Neural crest cell (in vitro differentiated cells): ENCODE data around the gene PVALEF. TPM values are rescaled to one million over a fixed set of nuclear protein-coding genes. Genes with fewer than 3 reads are reported as not detected.

Source experiments
- DNase-seq: peaks from one replicate; pipeline ENCODE4 v3.0.0; 2021; ENCODE audit warnings: low read depth, mixed read lengths, low spot score
- H3K27ac Mint-ChIP-seq: one replicate; pipeline ENCODE4 v1.8.0; 2021; ENCODE audit warnings: mild to moderate bottlenecking, mixed read lengths; ENCODE audit not compliant: unreplicated experiment
- H3K27me3 Mint-ChIP-seq: 2 replicates; pipeline ENCODE4 v1.8.0; 2021; ENCODE audit warnings: low read depth, mild to moderate bottlenecking, mixed read lengths
- H3K36me3 Mint-ChIP-seq: 2 replicates; pipeline ENCODE4 v1.8.0; 2021; ENCODE audit warnings: low read depth, mild to moderate bottlenecking, mixed read lengths
- H3K4me1 Mint-ChIP-seq: 2 replicates; pipeline ENCODE4 v1.8.0; 2021; ENCODE audit warnings: mixed read lengths
- H3K4me3 Mint-ChIP-seq: one replicate; pipeline ENCODE4 v1.8.0; 2021; ENCODE audit warnings: mild to moderate bottlenecking, mixed read lengths
- H3K9me3 Mint-ChIP-seq: 2 replicates; pipeline ENCODE4 v1.8.0; 2021; ENCODE audit warnings: mixed read lengths
- CTCF ChIP-seq: fragments of 200-600 bp; sonication (generic); conservative IDR thresholded peaks from 2 replicates; pipeline ENCODE4 v1.5.0; 2021; ENCODE audit warnings: antibody characterized with exemption, mild to moderate bottlenecking
- total RNA-seq: library from RNA; stranded (reverse); gene quantifications from 2 replicates; pipeline ENCODE4 v1.2.1, GENCODE V29; 2021

Gene PVALEF
- total RNA-seq, 1 donor from 2014 or later, result not detected

GRCh38 chr17:81159611-81160265 is 5.6 kb upstream of the PVALEF start:
- H3K36me3 Mint-ChIP-seq, result no peaks in the 10 kb centered on the region
- H3K4me3 Mint-ChIP-seq, result no peak overlapping the region
- no peaks in the 10 kb centered on the region for H3K9me3 Mint-ChIP-seq
- no peak overlapping the region for H3K27ac Mint-ChIP-seq
- H3K27me3 Mint-ChIP-seq, result no peaks in the 10 kb centered on the region
- DNase-seq, result no peak
- TF ChIP-seq CTCF, result no peak
- no peaks in the 10 kb centered on the region for H3K4me1 Mint-ChIP-seq

- no peak for TF ChIP-seq CTCF
These were observed 5.0 kb upstream of the PVALEF start for GRCh38 chr17:81160306-81160705.

GRCh38 chr17:81160747-81161453 is 4.4 kb upstream of the PVALEF start:
- DNase-seq, result no peak
- H3K4me3 Mint-ChIP-seq, result no peak overlapping the region

More at GRCh38 chr17:81160306-81160705, 5.0 kb upstream of the PVALEF start:
- no peaks in the 10 kb centered on the region for H3K27me3 Mint-ChIP-seq
- no peaks in the 10 kb centered on the region for H3K9me3 Mint-ChIP-seq
- no peak for DNase-seq
- H3K36me3 Mint-ChIP-seq, result no peaks in the 10 kb centered on the region
- H3K4me1 Mint-ChIP-seq, result no peaks in the 10 kb centered on the region
- H3K27ac Mint-ChIP-seq, result no peak overlapping the region
- no peak overlapping the region for H3K4me3 Mint-ChIP-seq

GRCh38 chr17:81161536-81161935 is 3.8 kb upstream of the PVALEF start:
- Mint-ChIP-seq H3K27ac (peak overlapping the region; percentile 75), H3K27me3 (no peaks in the 10 kb centered on the region), H3K4me3 (no peak overlapping the region), H3K4me1 (no peaks in the 10 kb centered on the region), H3K9me3 (no peaks in the 10 kb centered on the region), H3K36me3 (no peaks in the 10 kb centered on the region)
- TF ChIP-seq CTCF, result no peak
- no peak for DNase-seq

More at GRCh38 chr17:81160747-81161453, 4.4 kb upstream of the PVALEF start:
- no peak for TF ChIP-seq CTCF
- no peaks in the 10 kb centered on the region for H3K4me1 Mint-ChIP-seq
- no peaks in the 10 kb centered on the region for H3K27me3 Mint-ChIP-seq
- peak overlapping the region; percentile 75 for H3K27ac Mint-ChIP-seq
- no peaks in the 10 kb centered on the region for H3K36me3 Mint-ChIP-seq
- no peaks in the 10 kb centered on the region for H3K9me3 Mint-ChIP-seq

GRCh38 chr17:81161972-81162371 is 3.3 kb upstream of the PVALEF start:
- DNase-seq, result no peak
- Mint-ChIP-seq H3K4me3 (no peak overlapping the region), H3K36me3 (no peaks in the 10 kb centered on the region)

More at GRCh38 chr17:81161972-81162371, 3.3 kb upstream of the PVALEF start:
- H3K27ac Mint-ChIP-seq, result no peak overlapping the region
- no peak for TF ChIP-seq CTCF
- no peaks in the 10 kb centered on the region for H3K27me3 Mint-ChIP-seq
- no peaks in the 10 kb centered on the region for H3K4me1 Mint-ChIP-seq
- H3K9me3 Mint-ChIP-seq, result no peaks in the 10 kb centered on the region
